Effector CD8-positive, alpha-beta T cell (primary cell): ENCODE measurements around the gene DNAJB13.
"Not testable (repeated sequence)": the region's sequence is repeated elsewhere in the genome, so short reads cannot be mapped to it uniquely, and the experiment has no call there.

Experiments
- DNase-seq: peaks from one replicate; lab custom pipeline; 2025; lab: John Stamatoyannopoulos, UW
- total RNA-seq, 4 experiments: gene quantifications; one replicate each; lab custom pipeline; 2026; lab: John Stamatoyannopoulos, UW

Gene DNAJB13, protein sequence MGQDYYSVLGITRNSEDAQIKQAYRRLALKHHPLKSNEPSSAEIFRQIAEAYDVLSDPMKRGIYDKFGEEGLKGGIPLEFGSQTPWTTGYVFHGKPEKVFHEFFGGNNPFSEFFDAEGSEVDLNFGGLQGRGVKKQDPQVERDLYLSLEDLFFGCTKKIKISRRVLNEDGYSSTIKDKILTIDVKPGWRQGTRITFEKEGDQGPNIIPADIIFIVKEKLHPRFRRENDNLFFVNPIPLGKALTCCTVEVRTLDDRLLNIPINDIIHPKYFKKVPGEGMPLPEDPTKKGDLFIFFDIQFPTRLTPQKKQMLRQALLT
- total RNA-seq = 0 to 0.54 (median 0.04) reads per million in 4 experiments

DNA sequence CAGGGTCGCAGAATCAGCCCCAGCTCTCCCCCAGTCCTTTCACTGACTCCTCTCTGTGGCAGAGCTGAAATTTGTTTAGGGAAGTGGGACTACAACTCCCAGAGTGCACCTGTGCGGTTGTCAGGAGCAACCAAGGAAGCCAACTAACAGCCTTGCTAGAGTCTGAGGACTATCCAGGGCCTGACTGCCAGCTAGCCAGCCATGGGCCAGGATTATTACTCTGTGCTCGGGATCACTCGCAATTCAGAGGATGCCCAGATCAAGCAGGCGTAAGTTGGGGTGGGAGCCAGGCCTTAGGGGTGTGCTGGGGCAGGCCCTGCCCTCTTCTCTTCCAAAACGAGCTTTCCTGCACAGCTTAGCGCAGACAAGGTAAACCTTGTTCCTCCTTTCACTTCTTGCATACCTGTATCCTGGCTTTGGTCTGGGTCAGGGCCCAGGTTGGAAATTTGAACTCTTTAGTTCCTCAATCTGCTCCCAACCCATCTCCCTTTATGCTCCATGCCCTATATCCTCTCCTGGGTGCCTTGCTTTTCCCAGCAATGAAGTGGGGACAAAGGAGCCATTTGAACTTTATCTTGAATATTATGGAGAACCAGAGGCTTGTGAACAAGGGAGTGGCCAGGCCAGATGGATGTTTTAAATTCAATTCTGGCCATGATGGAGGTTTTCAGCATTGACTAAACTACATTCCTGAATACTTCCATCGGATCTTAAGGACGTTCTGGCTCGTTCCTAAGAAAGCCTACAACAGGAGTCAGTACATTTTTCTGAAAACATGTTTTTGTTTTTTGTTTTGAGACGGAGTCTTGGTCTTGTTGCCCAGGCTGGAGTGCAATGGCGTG lies at the start of gene DNAJB13:
TSS of gene DNAJB13 (plus strand) at position 158 of the 842 bp plus-strand sequence. CDS start at position 202, 44 bp downstream.
- DNase-seq = no peak

DNA sequence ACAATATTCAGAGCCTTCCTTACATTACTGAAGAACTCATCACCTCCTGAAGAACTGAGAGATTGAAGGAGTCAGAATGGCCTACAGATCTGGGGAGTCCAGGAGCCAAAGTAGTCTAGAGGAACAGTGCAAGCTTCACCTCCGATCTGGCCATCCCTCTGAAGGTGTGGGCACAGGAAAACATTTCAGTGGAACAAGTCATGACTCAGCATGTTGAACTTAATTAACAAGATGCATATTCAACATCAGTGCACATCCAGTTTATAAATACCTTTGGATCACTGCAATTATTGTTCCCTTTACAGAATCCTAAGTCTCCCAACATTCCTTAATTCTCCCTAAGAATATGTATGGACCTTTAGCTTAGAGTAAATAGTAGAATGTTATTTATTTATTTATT lies 48.5 kb upstream of the DNAJB13 start:
- DNase-seq = no peak

DNA sequence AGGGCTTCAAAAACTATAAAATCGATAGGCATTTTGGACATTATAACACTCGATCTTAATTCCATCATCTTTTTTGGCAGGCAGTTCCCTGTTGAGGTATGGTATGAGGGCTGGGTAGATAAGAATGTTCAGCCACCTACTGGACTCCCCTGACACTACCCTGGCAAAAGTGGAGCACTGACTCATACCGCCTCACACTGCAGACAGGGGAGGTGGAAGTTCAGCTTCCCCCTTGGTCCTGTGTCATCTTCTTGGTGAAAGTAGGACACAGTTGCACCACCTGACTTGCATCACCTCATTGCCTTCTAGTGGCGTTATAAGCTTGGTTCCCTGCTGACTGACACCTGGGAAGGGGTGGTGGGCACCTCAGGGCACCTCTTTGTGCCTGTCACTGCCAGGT lies 43.6 kb upstream of the DNAJB13 start:
- DNase-seq = no peak

DNA sequence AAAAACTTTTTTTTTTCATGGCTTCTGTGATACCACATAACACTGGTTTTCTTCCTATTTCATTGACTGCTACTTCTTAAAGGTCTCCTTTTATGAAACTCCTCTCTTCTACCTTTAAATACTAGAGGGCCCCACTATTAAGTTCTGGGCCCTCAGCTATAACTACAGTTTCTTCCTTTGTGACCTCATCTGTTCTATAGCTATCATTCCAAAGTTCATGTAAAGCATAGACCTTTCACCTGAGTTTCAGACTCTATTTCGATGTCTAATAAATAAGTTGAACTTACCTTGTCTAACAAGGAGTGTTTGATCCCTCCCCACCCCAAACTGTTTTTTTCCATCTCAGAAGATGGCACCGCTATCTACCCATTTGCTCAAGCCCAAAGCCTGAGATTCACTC lies 38.8 kb upstream of the DNAJB13 start:
- DNase-seq = no peak

DNA sequence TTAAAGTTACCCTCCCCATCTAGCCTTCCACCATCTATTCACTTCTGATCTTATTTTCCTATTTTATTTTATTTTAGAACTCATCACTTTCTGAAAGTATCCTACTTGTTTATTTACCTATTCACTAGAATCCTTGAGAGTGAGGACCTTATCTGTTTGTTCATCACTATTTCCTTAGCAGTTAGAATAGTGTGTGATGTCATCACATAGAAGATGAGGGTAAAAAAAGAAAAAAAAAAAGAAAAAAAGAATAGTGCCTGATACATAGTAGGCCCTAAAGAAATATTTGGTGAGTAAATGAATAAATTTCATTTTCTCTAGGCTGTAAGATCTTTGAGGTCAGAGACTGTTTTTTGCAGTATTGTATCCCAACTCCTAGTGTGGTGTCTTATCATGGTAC lies 37.4 kb upstream of the DNAJB13 start:
- DNase-seq = no peak

DNA sequence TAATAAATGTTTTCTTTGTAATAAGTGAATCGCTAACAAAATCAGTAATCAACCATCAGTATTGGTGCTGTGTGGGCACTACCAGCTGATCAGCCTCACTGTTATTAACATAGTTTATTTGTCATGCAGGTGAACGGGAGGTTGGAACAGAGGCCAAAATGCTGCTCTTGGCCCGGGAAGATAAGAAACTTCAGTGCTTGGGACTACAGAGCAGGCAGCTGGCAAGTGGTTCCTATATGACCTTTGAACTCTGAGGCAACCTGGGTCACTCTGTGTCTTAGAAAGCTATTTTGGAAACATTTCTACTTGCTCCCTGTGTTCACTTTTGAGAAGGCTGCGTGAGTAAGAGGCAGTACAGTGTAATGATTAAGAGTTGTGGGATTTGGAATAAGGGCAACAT lies 36.5 kb upstream of the DNAJB13 start:
- no peak for DNase-seq

DNA sequence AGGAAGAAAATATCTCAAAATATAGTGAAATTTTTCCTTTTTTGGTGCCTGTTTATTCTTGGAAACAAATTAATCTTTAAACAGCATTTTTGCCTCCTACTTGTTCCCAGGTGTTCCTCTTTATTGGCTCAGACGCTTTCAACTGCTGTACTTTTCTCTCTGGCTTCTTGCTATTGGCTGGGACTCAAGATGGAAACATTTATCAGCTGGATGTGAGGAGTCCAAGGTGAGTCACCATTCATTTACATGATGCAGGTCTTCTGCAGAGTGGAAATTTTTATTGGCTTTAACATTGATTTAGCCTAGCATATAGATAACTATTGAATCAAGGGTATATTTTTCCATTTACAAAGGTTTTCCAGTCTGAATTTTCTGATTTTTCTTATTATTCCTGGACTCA lies 34.4 kb upstream of the DNAJB13 start:
- DNase-seq = no peak

DNA sequence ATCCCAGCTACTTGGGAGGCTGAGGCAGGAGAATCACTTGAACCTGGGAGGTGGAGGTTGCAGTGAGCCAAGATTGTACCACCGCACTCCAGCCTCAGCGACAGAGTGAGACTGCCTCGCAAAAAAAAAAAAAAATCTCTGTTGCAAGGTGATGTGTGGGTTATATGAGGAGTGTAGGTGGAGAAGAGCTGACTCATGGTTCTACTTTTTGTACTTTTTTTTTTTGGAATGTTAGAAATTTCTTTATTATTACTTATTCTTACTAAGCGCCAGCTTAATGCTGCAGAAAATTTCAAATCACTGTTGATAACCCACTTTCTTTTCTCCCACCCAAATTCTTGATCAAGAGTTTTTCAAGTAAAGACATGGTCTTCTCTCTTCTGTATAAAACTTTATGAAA lies 29.6 kb upstream of the DNAJB13 start:
- no peak for DNase-seq

DNA sequence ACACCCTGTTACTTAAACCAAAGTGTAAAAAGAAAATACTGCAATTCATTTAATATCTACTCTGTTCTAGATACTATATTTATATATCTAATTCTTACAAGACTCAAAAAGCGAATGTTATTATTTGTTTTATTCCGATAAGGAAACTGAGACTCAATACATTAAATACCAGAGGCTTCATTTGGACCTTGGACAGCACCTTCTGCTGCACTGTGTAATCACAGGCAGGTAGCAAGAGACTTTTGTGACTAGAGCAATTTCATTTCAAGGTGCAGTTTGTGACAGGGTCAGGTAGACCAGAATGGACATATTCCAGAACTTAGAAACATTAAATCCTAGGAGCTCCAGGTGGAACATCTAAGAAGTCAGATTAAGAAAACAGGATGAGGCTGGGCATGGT lies 21.4 kb upstream of the DNAJB13 start:
- DNase-seq = no peak

DNA sequence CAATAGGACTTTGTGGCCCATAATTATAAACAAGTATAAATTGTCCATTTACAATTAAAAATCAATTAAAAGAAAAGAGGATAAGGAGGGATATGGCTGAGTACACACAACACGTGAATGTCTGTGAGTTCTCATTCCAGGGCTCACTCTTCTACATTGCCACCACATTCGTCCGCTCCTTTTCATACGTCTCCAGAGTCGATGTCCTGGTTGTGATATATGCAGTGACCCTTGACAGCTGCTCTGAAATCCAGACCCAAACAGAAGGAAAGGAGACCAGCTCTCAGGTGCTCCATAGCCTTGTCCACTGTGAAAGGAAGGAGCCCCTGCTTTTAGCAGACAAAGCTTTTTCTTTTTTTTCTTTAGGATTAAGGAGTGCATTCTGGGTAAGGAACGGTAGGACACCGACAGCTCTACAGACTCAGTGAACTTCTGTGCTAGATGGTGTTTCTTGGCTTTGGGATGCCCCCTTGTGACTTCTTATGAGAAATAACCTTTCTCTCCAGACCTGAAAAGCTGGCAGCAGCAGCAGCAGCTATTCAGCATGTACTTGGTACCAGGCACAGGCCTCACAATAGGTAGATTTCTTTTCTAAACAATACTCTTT lies 19.7 kb upstream of the DNAJB13 start:
- no peak for DNase-seq

DNA sequence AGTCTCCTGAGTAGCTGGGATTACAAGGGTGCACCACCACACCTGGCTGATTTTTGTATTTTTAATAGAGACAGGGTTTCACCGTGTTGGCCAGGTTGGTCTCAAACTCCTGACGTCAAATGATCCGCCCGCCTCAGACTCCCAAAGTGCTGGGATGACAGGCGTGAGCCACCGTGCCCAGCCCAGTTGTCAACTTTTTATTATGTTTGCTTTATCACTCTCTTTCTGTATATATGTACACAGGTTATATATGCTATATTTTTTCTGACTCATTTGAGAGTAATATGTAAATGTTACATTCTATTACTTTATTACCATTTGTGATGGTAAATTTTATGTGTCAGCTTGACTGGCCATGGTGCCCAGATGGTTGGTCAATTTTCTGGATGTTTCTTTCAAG lies 18.9 kb upstream of the DNAJB13 start:
- DNase-seq = no peak

DNA sequence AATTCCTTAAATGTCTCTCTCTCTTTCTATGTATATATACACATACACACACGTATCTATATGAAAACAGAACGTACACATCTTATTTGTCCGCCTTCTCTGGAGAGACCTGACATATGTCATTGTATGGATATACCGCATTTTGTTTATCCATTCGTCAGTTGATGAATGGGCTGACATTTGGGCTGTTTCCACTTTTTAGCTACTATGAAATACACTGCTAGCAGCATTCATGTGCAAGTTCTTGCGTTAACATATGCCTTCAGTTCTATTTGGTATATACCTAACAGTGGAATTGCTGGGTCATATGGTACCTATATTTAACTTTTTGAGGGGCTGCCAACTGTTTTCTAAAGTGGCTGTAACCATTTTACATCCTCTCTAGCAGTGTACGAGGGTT lies 18.0 kb upstream of the DNAJB13 start:
- no peak for DNase-seq

DNA sequence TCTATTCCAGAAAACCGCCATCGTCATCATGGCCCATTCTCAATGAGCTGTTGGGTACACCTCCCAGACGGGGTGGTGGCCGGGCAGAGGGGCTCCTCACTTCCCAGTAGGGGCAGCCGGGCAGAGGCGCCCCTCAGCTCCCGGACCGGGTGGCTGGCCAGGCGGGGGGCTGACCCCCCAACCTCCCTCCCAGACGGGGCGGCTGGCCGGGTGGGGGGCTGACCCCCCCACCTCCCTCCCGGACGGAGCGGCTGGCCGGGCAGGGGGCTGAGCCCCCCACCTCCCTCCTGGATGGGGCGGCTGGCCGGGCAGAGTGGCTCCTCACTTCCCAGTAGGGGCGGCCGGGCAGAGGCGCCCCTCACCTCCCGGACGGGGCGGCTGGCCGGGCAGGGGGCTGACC lies 14.8 kb upstream of the DNAJB13 start:
- DNase-seq = not testable (repeated sequence)

DNA sequence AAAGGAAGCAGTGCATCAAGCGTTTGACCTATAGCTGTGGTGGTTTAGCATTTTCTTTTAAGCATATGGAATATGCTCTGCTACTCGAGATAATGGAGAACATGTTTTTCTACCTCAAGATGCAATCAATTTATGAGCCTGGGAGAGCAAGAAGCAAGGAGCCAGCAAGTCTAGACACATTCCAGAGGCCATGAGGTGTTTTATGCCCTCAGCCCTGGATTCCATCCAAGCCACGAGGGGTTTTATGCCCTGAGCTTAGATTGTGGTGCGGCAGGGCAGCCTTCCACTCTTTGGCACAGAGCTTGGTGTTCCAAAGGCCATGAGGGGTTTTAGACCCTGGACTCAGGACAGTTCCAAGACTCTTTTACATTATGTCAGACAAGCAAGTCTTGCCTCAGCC lies 11.7 kb upstream of the DNAJB13 start:
- DNase-seq = no peak

DNA sequence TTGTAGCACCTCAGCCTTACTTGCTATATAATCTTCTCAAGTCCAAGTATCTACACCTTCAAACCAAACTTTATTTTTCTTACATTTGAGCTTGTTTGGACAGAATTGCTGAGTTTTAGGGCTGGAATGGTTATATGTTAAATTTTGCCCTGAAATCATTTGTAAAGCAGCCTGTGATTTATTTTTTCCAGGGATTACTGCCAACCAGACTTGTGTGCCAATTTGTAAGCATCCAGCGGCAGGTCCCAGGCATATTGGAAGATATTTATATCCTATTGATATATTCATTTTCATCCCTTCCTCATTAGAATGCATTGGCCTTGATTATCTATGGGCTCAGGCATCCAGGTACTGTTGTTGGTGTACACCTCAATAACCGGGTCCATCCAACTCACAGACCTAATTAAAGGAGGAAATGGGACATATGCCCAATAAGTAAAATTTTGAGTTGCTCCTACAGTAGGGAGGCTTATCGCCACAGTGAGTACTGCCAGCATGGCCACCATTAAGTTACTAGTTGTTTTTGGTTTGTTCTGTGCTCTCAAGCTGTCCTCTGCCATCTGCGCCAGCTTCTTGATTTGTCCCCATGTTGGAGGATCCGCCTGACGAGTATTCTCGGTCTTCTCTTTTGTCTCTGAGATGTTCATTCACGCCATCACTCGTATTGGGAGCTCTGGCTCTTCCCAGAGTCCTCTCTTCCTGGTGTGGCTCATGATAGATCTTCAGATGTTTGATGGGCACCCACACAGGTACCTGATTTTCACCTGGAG lies 9.8 kb upstream of the DNAJB13 start:
- DNase-seq = no peak

DNA sequence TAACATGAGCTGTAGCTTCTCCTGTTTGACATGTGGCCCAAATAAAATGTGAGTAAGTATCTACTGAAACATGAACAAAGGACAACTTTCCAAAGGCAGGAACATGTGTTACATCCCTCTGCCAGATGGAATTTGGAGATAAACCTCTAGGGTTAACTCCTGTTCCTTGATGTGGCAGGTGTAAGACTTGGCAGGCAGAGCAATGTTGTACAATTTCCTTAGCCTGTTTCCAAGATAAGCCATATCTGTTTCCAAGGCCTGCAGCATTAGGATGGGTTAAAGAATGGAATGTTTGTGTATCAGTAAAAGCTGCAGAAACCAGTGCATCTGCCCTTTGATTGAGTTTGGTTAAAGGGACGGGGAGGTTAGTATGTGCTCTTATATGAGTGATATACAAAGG lies 8.8 kb upstream of the DNAJB13 start:
- no peak for DNase-seq

DNA sequence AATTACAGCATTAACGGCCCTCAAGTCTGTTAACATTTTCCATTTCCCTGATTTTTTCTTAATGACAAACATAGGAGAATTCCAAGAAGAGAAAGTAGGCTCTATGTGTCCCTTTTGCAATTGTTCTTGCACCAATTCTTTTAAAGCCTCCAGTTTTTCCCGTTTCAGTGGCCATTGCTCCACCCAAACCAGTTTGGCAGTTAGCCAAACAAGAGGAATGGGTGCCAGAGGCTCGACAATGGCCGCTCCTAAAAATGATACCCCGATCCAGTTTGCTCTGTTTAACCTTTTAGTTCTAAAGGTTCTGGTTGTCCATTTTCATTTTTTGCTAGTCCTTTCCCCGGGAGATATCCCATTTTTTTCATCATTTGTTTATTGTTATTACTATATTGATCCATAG lies 6.7 kb upstream of the DNAJB13 start:
- DNase-seq = no peak

DNA sequence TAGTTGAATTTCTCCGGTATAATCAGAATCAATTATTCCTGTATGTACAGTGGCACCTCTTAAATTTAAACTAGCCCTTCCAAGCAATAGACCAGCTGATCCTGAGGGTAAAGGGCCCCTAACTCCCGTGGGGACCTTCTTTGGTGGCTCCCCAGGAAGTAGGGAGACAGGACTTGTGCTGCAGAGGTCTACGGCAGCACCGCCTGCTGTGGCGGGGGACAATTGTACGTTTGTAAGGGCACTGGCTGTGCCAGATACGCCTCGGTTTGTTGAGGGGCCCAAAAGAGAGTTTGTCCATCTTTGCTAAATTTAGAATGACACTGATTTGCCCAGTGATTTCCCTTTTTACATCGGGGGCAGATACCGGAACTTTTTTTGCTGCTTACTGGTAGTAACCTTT lies 5.9 kb upstream of the DNAJB13 start:
- no peak for DNase-seq

DNA sequence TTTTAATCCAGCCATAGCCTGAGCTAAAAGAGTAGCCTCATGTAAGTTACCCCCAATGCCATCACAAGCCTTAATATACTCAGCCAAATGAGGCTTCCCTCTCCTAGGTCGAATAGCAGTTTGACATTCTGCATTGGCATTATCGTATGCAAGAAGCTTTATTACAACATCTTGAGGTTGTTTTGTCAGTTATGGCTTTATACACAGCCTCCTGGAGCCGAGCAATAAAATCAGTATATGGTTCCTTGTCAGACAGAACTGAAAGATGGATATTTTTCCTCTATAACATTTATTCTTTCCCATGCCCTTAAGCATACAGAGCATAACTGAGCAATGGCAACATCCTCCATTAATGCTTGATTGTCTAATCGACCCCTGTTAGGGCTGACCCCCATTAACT lies 5.4 kb upstream of the DNAJB13 start:
- no peak for DNase-seq

DNA sequence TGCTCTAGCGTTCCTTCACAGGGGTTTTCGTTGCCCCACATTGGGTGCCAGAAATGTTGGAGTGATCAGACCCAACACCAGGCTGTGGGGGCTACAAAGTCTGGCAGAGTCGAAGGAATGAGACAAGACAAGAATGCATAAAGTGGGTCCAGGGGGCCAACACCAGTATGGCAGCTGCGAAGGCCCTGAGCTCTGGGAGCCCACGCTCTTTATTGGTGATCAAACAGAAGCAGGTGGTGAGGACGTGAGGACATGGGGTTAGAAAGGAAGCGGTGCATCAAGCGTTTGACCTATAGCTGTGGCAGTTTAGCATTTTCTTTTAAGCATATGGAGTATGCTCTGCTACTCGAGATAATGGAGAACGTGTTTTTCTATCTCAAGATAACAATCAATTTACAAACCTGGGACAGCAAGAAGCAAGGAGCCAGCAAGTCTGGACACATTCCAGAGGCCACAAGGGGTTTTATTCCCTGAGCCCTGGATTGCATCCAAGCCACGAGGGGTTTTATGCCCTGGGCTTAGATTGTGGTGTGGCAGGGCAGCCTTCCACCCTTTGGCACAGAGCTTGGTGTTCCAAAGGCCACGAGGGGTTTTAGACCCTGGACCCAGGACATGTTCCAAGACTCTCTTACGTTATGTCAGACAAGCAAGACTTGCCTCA lies 3.9 kb upstream of the DNAJB13 start:
- no peak for DNase-seq

DNA sequence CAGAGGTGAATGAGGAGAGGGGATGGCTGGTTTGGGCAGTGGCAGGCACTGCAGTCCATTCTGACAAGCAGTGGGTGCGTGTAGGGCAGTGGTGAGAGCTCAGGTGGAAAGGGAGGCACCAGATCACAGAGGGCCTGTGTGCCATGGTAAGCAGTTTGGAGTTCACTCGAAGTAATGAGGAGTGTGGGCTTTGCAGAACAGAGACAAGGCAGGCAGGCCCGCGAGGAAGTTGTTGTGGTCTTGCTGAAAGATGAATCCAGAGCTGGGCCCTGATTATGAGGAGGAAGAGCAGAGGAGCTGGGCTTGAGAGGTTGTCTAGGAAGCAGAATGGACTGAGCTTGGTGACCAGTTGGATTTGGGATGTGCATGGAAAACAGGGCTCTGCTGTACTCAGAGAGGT lies 1.6 kb upstream of the DNAJB13 start:
- no peak for DNase-seq

DNA sequence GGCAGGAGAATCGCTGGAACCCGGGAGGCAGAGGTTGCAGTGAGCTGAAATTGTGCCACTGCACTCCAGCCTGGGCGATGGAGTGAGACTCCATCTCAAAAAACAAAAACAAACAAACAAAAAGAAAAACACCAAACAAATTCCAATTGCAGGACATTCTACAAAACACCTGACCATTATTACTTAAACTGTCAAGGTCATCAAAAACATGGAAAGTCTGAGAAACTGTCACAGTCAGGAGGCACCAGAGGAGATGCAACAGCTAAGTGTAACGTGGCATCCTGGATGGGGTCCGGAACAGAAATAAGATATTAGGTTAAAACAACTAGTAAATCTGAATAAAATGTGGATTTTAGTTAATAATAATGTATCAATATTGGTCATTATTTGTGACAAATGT lies 914 bp upstream of the DNAJB13 start:
- DNase-seq = no peak
